VCaP (cell line): Measurements from ENCODE around the gene MERTK.

Source experiments
- H3K27ac ChIP-seq: fragments of 450-650 bp; 2 replicates; pipeline ENCODE4 v1.5.1; 2017
- CTCF ChIP-seq: fragments of 450-650 bp; conservative IDR thresholded peaks from 2 replicates; pipeline ENCODE4 v1.5.1; 2017; ENCODE audit warnings: mild to moderate bottlenecking, moderate library complexity

The MERTK gene

GRCh38 chr2:111990375-111990774 lies 92.0 kb downstream of the MERTK start:
- no peak for TF ChIP-seq CTCF
- no peak overlapping the region for H3K27ac ChIP-seq

DNA sequence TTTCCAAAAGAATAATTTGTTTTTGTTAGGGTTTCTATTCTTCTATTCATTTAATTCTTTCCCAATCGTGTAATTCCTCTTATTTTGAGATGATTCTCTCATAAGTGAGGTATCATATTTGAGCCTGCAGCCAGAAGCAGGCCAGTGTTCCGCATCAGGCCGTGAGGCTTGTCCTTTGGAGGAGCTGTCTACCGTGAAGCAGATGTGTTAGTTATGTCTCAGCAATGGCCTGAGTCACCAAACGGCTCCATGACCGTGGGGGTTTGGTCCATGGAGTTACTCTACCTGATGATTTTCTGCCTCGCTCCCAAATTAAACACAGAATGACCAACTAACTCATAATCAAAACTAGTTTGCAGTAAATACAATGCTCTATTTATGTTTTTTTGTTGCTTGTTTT lies 92.4 kb downstream of the MERTK start:
- TF ChIP-seq CTCF = no peak
- no peak overlapping the region for H3K27ac ChIP-seq

DNA sequence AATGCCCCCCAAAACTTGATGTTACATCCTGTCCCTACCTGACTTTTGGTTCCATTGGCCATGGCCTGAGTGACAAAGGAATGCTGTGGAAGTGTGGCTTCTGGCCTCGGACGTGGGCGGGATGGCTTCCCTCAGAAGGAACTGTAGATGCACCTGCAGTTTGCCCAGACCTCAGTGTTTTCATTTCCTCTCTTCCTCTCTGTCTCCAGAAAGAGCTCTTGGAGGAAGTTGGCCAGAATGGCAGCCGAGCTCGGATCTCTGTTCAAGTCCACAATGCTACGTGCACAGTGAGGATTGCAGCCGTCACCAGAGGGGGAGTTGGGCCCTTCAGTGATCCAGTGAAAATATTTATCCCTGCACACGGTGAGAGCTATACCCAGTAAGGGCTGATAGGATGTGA lies 95.6 kb downstream of the MERTK start:
- H3K27ac ChIP-seq = no peak overlapping the region
- no peak for TF ChIP-seq CTCF

- no peak overlapping the region for H3K27ac ChIP-seq
- no peak for TF ChIP-seq CTCF
Observed at GRCh38 chr2:111995148-111995547, 96.7 kb downstream of the MERTK start.

DNA sequence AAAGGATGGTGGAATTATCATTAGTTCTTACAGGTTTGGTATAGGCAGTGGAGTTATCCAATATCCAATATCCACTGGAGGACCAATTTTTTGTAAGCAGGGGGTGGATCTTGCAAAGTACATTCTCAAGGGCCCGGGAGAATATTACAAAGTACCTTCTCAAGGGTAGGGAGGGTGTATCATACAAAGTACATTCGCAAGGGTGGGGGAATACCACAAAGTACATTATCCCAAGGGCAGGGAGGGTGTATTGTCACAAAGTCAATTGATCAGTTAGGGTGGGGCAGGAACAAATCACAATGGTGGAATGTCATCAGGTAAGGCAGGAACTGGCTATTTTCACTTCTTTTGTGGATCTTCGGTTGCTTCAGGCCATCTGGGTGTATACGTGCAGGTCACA lies 101.4 kb downstream of the MERTK start:
- TF ChIP-seq CTCF = no peak
- no peak overlapping the region for H3K27ac ChIP-seq

DNA sequence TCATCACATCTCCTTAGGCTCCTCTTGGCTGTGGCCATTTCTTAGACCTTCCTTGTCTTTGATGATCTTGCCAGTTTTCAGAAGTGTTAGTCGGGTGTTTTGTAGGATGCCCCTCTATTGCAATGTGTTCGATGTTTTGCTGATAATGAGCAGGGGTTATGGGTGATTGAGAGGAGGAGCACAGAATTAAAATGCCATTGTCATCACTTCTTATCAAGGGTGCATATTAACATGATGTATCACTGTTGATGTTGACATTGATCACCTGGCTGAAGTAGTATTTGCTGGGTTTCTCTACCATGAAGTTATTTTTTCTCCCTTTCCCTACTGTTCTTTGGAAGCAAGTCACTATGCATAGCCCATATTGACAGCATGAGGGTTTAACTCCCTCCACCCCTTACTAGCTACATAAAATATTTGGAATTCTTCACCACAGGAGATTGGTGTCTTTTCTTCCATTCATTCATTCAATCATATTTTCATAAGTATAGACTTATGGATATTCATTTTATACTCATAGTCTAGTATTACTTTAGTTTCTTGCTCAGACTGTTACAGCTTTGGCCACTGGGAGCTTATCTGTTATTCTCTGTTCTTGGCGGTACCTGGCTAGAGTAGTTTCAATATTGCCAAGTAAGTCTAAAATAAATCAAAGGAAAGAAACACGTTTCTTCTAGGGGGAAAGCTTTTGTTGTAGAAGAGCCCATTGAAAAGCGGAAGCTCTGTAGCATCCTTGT lies 102.2 kb downstream of the MERTK start:
- TF ChIP-seq CTCF = no peak
- no peak overlapping the region for H3K27ac ChIP-seq

DNA sequence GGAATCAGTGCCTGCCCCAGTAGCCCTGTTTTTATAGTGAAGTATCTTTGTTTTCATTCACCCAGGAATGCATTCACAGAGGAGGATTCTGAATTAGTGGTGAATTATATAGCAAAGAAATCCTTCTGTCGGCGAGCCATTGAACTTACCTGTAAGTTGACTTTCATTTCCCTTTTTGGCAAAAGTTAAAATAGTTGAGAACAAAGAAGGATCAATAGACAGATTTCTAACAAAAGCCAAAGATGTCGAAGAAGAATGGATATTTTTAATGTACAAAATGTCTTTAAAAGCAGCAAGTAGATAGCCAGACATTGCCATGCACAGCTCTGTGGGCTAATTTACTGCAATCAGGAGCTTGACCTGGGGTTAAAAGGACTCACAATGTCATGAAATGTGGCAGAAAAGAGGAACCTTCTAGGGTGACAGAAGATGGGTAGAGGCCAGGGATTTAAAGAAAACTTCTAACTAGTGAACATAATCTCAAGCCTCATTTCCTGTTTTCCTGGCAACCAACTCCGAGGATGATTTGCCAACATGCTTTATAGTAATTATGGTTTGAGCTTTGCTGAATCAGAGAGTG lies 102.8 kb downstream of the MERTK start:
- no peak overlapping the region for H3K27ac ChIP-seq
- TF ChIP-seq CTCF = no peak
